OCI-M1 (cell line): Measurements from ENCODE around the gene NRXN2.

ENCODE experiments used
- DNase-seq: peaks from one replicate; lab custom pipeline; 2025; lab: John Stamatoyannopoulos, UW

The NRXN2 gene

GRCh38 chr11:64649291-64649697 is 73.7 kb downstream of the NRXN2 start:
- DNase-seq: peak; percentile 60

GRCh38 chr11:64648551-64648950 is 74.4 kb downstream of the NRXN2 start:
- DNase-seq: no peak

- no peak for DNase-seq
Measured at GRCh38 chr11:64647019-64647779, 75.8 kb downstream of the NRXN2 start.

- DNase-seq: peak; percentile 29
Measured at GRCh38 chr11:64644647-64645275, 78.2 kb downstream of the NRXN2 start.

GRCh38 chr11:64643920-64644646 is 78.9 kb downstream of the NRXN2 start:
- no peak for DNase-seq

GRCh38 chr11:64643256-64643881 is 79.6 kb downstream of the NRXN2 start:
- no peak for DNase-seq

- DNase-seq: no peak
Measured at GRCh38 chr11:64642871-64643255, 80.1 kb downstream of the NRXN2 start.

GRCh38 chr11:64642418-64642735 is 80.6 kb downstream of the NRXN2 start:
- no peak for DNase-seq

GRCh38 chr11:64641596-64642417 is 81.2 kb downstream of the NRXN2 start:
- no peak for DNase-seq

GRCh38 chr11:64639885-64640284 is 83.1 kb downstream of the NRXN2 start:
- DNase-seq: no peak

- DNase-seq: no peak
Measured at GRCh38 chr11:64638829-64639228, 84.2 kb downstream of the NRXN2 start.

- no peak for DNase-seq
Measured at GRCh38 chr11:64638018-64638665, 84.9 kb downstream of the NRXN2 start.

GRCh38 chr11:64637334-64638017 is 85.5 kb downstream of the NRXN2 start:
- no peak for DNase-seq

- DNase-seq: no peak
Measured at GRCh38 chr11:64633555-64634159, 89.3 kb downstream of the NRXN2 start.

GRCh38 chr11:64632654-64633053 is 90.3 kb downstream of the NRXN2 start:
- no peak for DNase-seq

GRCh38 chr11:64632237-64632636 is 90.8 kb downstream of the NRXN2 start:
- no peak for DNase-seq

- DNase-seq: no peak
Measured at GRCh38 chr11:64631675-64632074, 91.3 kb downstream of the NRXN2 start.

GRCh38 chr11:64629796-64630562 is 93.0 kb downstream of the NRXN2 start:
- DNase-seq: no peak

- no peak for DNase-seq
Measured at GRCh38 chr11:64629103-64629502, 93.9 kb downstream of the NRXN2 start.

GRCh38 chr11:64628596-64628995 is 94.4 kb downstream of the NRXN2 start:
- DNase-seq: no peak
